NCI-H187 treated with DMSO at 0.1 percent for 48 hours (cell line): ENCODE results near the gene SORL1.
"Not testable (repeated sequence)": the region's sequence is repeated elsewhere in the genome, so short reads cannot be mapped to it uniquely, and the experiment has no call there.

ENCODE experiments used
- DNase-seq: peaks from one replicate; lab custom pipeline; 2025; lab: John Stamatoyannopoulos, UW

The SORL1 gene

GRCh38 chr11:121566279-121567168, 114.4 kb downstream of the SORL1 start:
- DNase-seq: no peak

- DNase-seq: no peak
Observed at GRCh38 chr11:121567995-121568394, 115.9 kb downstream of the SORL1 start.

GRCh38 chr11:121569332-121570299, 117.5 kb downstream of the SORL1 start:
- not testable (repeated sequence) for DNase-seq

- DNase-seq: no peak
Observed at GRCh38 chr11:121570453-121570852, 118.3 kb downstream of the SORL1 start.

- no peak for DNase-seq
Observed at GRCh38 chr11:121571506-121571905, 119.4 kb downstream of the SORL1 start.

- DNase-seq: no peak
Observed at GRCh38 chr11:121572571-121573059, 120.5 kb downstream of the SORL1 start.

- DNase-seq: no peak
Observed at GRCh38 chr11:121574801-121575200, 122.7 kb downstream of the SORL1 start.

- DNase-seq: no peak
Observed at GRCh38 chr11:121575250-121575962, 123.3 kb downstream of the SORL1 start.

- DNase-seq: no peak
Observed at GRCh38 chr11:121575963-121576290, 123.8 kb downstream of the SORL1 start.

GRCh38 chr11:121576531-121576930, 124.4 kb downstream of the SORL1 start:
- no peak for DNase-seq

GRCh38 chr11:121577106-121577848, 125.2 kb downstream of the SORL1 start:
- DNase-seq: no peak

- DNase-seq: no peak
Observed at GRCh38 chr11:121578251-121578976, 126.3 kb downstream of the SORL1 start.

- no peak for DNase-seq
Observed at GRCh38 chr11:121580154-121580553, 128.0 kb downstream of the SORL1 start.

- no peak for DNase-seq
Observed at GRCh38 chr11:121581607-121582006, 129.5 kb downstream of the SORL1 start.

GRCh38 chr11:121582296-121582695, 130.2 kb downstream of the SORL1 start:
- no peak for DNase-seq

GRCh38 chr11:121583825-121584224, 131.7 kb downstream of the SORL1 start:
- DNase-seq: no peak

GRCh38 chr11:121586750-121587149, 134.6 kb downstream of the SORL1 start:
- no peak for DNase-seq

GRCh38 chr11:121587182-121587581, 135.1 kb downstream of the SORL1 start:
- no peak for DNase-seq

- no peak for DNase-seq
Observed at GRCh38 chr11:121588747-121589146, 136.6 kb downstream of the SORL1 start.

GRCh38 chr11:121589946-121590537, 137.9 kb downstream of the SORL1 start:
- no peak for DNase-seq
